Medulla oblongata (tissue), 1 donor: ENCODE results near the gene FBXO2.

Experiments used
- DNase-seq: peaks from one replicate; pipeline ENCODE4 v3.0.0-alpha.2; 2015; ENCODE audit errors: extremely low spot score

FBXO2 gene

GRCh38 chr1:11654137-11654938 is at the start of gene FBXO2, which contains the start of gene FBXO44:
FBXO2 (minus strand) TSS chr1:11654429; CDS start chr1:11654340, 89 bp downstream.
FBXO44 (plus strand) TSS chr1:11654877; CDS start chr1:11655836, 959 bp downstream.
- peak; percentile 44 for DNase-seq

GRCh38 chr1:11703357-11704193 is 49.3 kb upstream of the FBXO2 start:
- DNase-seq, result no peak

GRCh38 chr1:11701981-11702803 is 48.0 kb upstream of the FBXO2 start:
- no peak for DNase-seq

GRCh38 chr1:11701551-11701961 is 47.3 kb upstream of the FBXO2 start:
- DNase-seq, result peak; percentile 89

- DNase-seq, result no peak
These were observed 46.6 kb upstream of the FBXO2 start for GRCh38 chr1:11700601-11701467.

GRCh38 chr1:11697893-11698210 is 43.6 kb upstream of the FBXO2 start:
- no peak for DNase-seq

GRCh38 chr1:11697188-11697892 is 43.1 kb upstream of the FBXO2 start:
- no peak for DNase-seq

GRCh38 chr1:11695861-11696260 is 41.6 kb upstream of the FBXO2 start:
- no peak for DNase-seq

- DNase-seq, result no peak
These were observed 39.7 kb upstream of the FBXO2 start for GRCh38 chr1:11693917-11694316.

GRCh38 chr1:11693024-11693590 is 38.9 kb upstream of the FBXO2 start:
- peak; percentile 46 for DNase-seq

GRCh38 chr1:11691928-11692711 is 37.9 kb upstream of the FBXO2 start:
- DNase-seq, result no peak

GRCh38 chr1:11691302-11691914 is 37.2 kb upstream of the FBXO2 start, which contains the start of gene DRAXIN:
DRAXIN (plus strand) TSS chr1:11691710; CDS start chr1:11706259, 14,549 bp downstream.
- DNase-seq, result no peak

- no peak for DNase-seq
These were observed 36.4 kb upstream of the FBXO2 start for GRCh38 chr1:11690397-11691301.

GRCh38 chr1:11688506-11688905 is 34.3 kb upstream of the FBXO2 start:
- no peak for DNase-seq

GRCh38 chr1:11685210-11685752 is 31.1 kb upstream of the FBXO2 start:
- no peak for DNase-seq

GRCh38 chr1:11684070-11684469 is 29.8 kb upstream of the FBXO2 start:
- no peak for DNase-seq

- no peak for DNase-seq
These were observed 28.6 kb upstream of the FBXO2 start for GRCh38 chr1:11682799-11683198.
